HG03139 (cell line): Measurements from ENCODE around the gene CFAP161.
"Not testable (repeated sequence)": the region's sequence is repeated elsewhere in the genome, so short reads cannot be mapped to it uniquely, and the experiment has no call there.

Experiments
- ATAC-seq: cut with Tn5 transposase; IDR thresholded peaks from one replicate; pipeline ENCODE4 v1.9.1; 2021; ENCODE audit not compliant: unreplicated experiment

CFAP161 gene

DNA sequence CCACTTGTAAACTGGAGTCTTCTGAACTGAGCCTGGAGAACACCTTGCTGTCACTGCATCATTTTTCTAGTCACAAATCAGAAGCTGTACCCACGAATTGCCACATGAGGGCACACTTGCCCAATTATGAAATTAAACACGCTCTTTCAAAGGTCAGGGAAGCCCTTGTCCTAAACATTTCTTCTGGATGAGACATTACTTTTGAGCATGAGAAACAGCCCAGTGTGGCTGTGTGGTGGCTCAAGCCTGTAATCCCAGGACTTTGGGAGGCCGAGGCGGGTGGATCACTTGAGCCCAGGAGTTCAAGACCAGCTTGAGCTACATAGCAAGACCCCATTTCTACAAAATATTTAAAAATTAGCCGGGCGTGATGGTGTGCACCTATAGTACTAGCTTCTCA lies 27.5 kb upstream of the CFAP161 start:
- no peak for ATAC-seq

DNA sequence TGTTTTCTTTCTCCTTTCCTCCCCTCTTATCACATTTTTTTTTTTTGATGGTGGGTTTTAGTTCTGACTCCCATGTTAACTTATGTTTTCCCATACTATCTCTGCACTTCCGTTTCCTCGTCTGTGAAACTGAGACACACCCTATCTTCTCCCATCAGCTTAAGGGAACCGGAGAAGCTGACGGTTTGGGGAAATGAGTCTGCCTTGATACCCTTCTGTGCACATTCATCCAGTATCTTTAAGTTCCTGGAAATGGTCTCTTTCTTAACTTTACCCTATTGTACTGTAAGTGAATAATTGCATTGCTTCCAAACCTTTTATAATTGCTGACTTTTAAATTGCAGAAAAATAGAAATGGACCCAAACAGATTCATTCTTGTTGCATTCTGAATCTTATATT lies 26.2 kb upstream of the CFAP161 start:
- no peak for ATAC-seq

DNA sequence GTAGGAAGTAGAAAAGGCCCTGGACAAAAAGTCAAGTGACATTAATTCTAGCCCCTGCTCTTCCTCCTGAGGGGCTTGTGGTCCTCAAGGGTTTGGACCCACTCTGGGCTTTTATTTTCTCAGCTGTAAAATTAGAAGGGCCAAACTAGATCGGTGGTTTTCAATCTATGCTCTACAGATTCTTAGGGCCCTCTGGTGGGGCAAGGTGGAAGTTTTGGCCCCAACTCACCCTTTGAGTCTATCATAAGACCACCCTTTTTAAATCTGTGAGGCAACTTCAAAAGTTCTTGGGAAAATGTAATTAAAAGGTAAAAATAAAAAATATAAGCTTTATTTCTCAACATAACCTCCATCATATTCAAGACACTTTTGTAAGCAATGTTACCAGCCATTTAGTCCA lies 25.6 kb upstream of the CFAP161 start:
- no peak for ATAC-seq

DNA sequence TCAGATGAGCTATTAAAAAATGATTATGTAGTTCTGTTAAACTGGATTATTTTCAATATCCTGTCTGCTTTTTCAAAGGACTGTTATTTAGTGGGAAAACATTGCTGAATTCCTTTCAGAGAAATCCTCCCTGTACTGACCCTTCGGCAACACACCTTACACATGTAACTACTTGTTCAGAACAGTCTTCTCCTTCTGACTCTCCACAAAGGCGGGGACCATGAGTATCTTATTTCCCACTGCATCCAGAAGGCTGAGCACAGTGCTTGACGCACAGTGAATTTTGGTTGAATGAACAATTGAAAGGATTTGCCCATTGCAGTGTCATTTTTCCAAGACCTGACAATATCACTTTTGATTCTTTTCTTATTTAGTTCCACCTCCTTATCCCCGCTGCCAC lies 23.1 kb upstream of the CFAP161 start:
- ATAC-seq, result no peak

DNA sequence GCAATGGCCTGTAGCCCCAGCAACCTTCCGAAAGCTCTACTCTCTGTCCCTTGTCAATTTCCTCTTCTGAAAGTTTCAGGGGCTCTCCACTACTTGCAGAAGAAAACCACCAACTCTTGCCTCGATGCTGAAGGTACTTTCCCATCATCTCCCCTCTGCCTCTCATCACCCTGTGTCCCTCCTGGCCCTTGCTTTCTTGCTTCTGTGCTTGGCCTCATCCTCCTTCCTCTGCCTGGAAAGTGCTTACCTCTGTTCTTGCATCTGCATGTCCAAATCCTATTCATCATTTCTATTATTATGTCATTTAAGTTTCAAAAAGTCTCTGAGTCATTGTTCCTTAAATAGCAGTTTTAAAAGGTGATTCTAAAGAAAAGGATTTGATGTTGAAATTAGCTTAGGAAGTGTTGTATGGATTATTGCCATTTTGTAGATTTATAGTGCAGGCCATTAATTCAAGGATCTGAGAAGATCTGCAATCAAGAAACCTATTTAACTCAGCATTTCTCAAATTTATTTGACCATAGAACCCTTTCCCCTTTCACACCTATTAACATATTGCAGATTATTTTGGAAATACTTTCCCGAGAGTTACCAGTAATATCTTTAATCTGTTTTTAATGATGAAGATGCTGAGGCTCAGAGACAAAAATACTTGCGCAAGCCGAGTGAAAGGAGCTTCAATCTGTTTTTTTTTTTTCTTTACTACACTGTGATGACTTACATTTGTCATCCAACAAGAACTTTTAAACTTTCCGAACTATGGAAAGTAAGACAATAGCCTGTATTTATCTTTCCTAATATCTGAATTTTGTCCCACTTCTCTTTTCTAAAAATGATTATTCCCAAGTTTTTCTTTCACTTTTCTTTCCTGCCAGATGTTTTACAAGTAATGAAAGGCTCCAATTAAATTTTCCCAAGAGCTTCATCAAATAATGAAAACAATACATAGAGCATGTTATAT lies 22.3 kb upstream of the CFAP161 start:
- ATAC-seq, result peak; percentile 70

DNA sequence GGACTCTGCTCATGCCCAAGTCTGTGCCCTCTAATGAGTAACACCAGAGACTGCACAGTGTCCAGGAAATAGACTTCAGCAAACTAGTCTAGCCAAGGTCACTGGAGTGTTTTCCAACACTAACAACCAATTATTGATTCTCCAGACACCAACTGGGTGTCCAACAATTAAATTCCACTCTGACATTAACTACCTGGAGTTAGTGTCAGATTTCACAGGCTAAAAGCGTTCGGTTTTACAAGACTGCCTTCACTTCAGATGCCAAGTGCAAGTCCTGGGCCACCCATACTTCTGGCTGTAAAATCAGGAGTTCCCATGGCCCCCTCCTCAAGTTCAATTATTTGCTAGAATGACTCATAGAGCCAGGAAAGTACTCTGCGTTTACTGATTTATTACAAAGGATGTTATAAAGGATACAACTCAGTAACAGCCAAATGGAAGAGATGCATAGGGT lies 20.8 kb upstream of the CFAP161 start:
- no peak for ATAC-seq

DNA sequence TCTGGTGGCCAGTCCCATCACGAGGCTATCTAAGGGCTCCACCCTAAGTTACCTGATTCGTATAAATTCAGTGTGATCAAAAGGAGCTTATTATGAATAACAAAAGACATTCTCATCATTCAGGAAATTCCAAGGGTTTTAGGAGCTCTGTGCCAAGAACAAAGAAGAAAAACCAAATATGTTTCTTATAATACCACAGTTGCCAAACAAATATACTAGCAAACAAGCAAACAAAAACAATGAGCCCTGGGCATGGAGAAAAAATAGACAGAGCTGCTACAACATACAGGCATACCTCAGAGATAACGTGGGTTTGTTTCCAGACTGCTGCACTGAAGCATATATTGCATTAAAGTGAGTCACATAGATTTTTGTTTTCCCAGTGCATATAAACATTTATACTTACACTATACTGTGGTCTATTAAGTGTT lies 20.2 kb upstream of the CFAP161 start:
- ATAC-seq, result no peak

DNA sequence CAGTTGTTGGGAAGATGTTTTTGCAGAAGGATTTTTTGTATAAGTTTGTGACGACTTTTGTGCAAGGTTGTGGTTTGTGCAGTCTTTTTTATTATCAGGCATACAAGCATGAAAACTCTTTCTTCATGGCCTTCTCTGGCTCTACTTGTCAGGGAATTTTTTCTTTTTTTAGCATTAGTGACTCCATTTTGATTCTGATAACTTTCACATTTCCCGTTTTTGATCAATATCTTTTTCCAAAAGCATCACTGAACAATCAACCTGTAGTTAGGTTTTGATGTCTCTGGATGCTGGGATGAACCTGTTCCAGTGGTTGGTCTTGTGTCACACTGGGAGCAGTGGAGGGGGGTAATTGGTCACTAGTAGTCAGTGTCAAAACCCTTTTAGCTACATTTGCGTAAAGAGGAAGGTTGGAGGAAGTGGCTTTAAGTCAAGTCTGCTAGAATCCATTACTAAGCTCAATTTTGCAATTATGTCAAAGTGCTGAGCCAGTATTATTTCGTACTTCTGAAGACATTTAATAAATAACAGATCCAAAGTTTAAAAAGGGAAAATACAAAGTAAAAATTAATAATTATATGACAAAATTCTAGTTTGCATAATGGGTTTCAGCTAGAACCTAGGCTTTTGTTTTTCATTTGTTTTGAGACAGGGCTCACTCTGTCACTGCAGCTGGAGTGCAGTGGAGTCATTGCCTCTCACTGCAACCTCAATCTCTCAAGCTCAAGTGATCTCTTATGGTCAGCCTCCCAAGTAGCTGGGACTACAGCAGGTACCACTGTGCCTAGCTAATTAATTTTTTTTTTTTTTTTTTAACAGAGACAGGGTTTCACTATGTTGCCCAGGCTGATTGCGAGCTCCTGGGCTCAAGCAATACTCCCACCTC lies 18.8 kb upstream of the CFAP161 start:
- no peak for ATAC-seq

DNA sequence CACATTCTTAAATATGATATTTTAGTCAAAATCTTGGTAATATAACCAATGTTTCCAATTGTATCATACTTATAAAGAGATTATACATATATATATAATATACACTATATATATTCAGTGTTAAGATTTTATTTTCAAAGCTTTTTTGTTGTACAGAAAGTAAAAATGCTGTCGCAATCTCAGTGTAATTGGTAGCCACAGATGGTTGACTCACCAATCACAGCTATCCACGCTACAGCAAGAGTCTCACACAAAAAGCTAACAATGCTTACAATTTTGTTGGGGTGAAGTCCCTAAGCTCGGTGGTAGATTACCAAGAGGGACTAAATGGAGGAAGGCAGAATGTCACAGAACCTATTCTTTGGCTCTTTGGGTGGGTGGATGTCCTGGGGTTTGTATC lies 16.9 kb upstream of the CFAP161 start:
- ATAC-seq, result no peak

DNA sequence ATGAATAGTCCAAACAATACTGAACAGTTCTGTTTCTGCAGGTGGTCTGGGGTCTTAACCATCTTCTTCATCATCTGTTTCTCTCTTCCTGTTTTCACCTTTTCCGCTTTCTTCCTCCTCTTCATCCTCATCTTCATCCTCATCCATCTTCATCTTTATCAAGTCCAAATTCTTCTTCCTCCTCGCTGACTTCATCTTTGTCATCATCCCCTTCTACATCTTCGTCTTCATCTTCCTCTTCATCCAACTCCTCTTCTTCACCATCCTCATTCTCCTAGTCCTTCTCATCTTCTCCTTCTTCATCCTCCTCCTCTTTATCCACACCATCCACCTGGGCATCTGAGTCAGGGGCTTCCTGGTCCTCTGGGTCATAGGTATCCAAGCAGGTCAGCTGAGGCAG lies 16.5 kb upstream of the CFAP161 start:
- ATAC-seq, result no peak

DNA sequence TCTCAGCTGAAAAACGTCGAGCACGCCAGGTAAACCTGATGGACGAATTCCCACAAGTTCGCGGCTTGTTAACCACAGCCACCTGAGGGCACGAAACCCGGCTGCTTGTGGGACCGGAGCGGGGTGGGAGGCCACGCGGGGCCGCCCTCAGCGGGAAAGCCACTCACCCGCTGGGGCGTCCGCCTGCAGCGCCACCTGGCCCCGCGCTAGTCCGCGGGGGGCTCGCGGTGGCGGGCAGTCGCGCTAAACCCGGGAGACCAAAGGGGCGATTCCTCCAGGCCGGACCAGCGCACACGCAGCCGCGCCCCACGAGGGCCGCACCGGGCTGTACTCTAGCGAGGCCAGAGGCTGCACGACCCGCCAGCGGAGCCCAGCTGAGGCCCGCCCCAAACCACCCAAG lies 15.7 kb upstream of the CFAP161 start:
- no peak for ATAC-seq

DNA sequence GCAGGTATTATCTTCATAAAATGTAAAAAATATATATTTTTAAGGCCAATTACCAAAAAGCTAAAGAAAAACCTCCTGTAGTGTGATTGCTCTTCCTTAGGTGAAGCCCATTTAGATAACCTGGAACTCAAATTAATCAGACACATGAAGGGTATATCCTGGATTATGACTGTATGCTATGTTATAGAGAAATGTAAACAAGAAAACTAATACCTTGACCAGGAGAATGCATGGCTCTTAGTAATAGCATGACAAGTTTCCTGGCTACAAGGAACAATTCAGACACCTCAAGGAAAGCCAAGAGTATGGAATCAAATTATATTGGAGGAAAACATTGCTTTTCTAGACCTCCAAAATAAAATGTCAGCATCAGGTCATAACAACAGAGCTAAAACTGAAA lies 14.0 kb upstream of the CFAP161 start:
- no peak for ATAC-seq

DNA sequence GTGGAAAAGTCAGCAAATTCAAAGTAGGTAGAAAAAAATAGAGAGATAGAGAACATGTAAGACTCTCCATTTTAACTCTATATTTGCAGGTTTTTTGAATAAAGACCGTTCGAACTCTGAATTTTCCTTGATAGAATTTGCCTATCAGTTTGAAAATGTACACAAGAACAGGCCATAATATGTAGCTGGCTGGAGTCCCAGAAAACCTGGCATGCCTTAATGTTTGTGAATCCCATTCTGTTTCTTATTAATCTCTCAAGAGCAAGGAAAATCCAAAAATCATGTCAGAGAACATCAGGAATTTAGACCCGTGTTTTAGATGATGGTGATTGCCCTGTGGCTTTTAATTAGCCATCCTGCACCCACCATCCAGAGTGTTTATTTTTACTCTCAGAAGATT lies 7.2 kb upstream of the CFAP161 start:
- ATAC-seq, result no peak

DNA sequence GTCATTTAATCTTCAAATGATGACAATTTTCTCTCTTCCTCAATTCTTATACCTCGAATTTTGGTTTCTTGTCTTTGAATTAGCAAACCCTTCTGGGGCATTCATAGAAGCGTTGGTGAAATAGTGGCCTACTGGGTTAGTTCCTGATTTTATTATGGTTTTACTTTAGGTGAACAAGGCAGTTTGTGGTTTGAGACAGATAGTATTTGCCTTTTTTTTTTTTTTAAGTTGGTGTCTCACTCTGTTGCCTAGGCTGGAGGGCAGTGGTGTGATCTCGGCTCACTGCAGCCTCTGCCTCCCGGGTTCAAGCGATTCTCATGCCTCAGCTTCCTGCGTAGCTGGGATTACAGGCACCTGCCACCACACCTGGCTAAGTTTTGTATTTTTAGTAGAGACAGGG lies 7.4 kb downstream of the CFAP161 start:
- ATAC-seq, result not testable (repeated sequence)

DNA sequence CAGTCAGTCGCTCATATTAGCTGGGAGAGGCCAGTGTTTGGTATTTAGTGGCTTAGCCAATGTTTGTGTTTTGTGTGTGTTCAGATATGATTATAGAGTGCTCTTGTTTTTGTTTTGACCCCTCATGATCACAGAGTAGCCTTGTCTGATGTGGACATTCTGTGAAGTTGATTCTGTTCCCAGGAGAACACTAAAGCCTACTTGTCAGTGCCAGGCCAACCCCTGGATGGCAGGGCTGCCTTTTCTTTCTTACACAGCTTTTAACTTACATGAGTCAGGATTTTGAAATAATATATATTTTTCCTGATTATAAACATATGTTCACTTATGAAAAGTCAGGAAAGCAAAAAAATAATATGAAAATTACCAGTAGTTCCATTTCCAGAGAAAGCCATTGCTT lies 11.9 kb downstream of the CFAP161 start:
- ATAC-seq, result no peak

DNA sequence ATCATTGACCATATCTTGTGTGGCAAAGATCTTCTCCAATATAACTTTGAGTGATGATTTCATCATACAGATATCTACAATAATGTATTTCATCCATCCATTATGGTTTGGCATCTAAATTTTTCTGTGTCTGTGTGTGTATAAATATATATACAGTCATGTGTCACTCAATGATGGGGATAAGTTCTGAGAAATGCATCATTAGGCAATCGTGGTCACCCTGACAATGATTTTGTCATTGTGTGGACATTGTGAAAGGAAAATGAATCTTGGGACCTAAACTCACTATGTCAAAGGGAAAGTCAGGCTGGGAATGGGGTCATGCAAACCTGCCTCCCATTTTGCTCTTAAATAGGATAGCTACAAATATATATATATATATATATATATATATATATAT lies 12.4 kb downstream of the CFAP161 start:
- no peak for ATAC-seq

DNA sequence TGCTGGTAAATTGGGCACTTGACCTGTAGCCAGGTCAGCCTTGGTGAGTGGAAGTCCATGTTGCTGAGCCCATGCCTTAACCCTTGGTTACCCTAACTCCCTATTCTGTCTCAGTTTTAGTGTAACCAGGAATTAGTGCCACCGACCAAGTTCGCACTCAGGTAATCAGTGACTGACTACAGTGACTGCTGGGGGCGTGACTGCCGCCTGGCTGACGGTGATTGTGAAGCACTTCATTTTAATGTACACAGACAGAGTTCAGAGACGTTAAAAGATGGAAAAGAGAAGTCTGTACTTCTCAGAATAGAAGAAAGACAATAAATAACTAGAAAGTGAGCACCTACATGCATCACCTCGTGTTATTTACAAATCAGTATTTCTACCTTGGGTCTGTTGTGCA lies 17.3 kb downstream of the CFAP161 start:
- no peak for ATAC-seq

DNA sequence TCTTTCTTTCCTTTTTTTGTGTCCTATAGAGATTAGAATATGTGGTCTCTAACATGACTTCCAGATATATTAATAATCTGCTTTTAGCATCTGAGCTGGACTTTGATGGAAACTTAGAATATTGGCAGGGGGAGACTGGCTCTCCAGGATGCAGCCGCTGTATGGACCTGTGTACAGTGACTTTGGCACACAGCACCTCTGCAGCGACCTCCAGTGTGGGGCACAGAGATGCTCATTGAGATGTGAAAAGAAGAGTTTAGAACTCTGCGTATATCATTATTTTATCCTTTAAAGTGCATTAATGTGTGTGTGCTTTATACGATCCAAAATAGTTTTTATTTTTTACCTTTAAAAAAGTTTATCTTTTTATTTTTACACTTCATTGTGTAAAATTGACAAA lies 18.3 kb downstream of the CFAP161 start:
- ATAC-seq, result no peak

DNA sequence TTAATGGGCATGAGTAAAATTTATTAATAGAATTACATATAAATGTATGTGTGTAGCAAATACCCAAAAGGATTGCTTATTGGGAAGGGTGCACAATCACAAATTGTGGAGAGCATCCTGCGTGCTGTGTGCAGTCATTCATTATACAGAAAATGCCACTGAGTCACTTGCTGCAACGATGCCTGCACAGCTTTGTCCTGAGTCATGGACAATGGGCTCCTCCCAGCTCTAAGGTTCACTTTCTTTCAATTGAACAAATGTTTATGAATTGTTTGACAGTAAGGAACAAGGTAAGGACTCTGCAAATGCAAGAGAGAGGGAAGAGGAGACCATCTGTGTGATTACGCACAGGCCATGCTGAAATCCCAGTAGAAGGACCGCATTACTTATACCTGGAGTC lies 18.7 kb downstream of the CFAP161 start:
- no peak for ATAC-seq

DNA sequence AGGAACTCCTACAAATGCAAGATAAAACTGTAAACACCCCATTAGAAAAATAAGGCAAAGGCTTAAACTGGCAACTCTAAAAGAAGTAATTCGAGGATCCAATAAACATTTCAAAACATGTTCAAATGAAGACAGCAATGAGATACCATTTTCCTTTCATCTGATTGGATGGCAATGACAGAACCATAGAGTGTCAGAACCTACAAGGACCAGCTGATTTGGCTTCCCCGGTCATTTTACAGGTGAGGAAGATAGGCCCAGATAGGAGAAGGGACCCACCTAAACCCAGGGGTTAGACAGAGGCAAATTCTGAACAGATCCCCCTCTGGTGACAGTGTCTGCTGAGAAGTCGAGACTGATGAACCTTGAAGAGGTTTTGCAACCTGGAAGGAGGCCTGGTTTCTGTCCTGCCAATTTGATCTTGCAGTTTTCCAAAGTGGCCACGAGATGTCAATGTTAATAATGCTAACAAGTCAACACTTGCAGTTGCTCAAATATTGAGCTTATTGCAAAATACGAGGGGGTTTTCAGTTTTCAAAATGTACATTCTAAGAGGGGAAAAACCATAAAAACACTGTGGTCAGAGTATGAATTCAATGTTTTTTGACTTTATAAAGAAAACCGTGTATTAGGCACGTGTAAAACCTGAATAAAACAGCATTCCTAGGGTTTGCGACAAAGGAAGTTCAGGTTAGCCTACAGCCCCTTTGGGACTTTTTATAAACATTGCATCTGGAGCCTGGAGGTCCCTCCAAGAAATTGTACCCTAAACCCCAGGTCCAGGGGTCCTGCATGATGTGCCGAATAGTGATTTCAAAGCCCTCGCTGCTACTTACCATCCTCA lies 21.5 kb downstream of the CFAP161 start:
- ATAC-seq, result no peak

DNA sequence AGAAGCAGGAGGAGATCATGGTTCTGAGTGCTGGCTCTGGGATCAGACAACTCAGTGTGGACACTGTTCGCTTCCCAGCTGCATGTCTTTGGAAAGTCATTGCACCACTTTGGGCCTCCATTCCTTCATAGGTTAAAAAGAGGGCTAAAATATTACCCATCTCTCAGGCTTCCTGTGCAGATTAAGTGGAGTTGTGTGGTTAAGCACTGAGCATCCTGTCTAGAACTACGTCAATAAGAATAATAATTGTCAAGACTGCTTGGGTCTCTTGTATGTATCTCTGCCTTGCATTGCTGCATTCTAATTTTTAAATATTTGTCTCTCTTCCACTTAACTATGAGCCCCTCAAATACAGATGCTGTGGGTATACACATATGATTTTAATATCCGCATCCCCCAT lies 22.3 kb downstream of the CFAP161 start:
- no peak for ATAC-seq
